Measurements from ENCODE around the gene MAPK9. TPM values are rescaled to one million over a fixed set of nuclear protein-coding genes. Genes with fewer than 3 reads are reported as not detected.

MAPK9 gene
- total and polyA plus RNA-seq, 2 experiments from 2014 or later: 22.5 to 23.7 TPM

GRCh38 chr5:180282281-180282680 is 9.6 kb downstream of the MAPK9 start:
- H3K4me2 ChIP-seq (ENCODE audit: unreplicated experiment): no peak overlapping the region
- H4K20me1 ChIP-seq (ENCODE audit: insufficient read depth): no peaks in the 10 kb centered on the region
- WGBS, 2 experiments (ENCODE audit: low coverage in 1 of 2, low lambda C conversion rate in 2 of 2, missing lambda C conversion rate in 2 of 2): 90 to 93% methylated on average over 9 of the region's 9 CpGs
- in situ Hi-C loops (cut with MboI): no loop called here
- H3K27ac ChIP-seq: no peak overlapping the region
- no peaks in the 10 kb centered on the region for H3K9me2 ChIP-seq (ENCODE audit: insufficient read depth)
- H3K9me3 ChIP-seq (ENCODE audit: low read depth): no peaks in the 10 kb centered on the region
- no peaks in the 10 kb centered on the region for H3F3A ChIP-seq (ENCODE audit: insufficient read depth)
- H3K9ac ChIP-seq: no peak overlapping the region
- DNase-seq: no peak
- no peak overlapping the region for H3K4me3 ChIP-seq
- H3K27me3 ChIP-seq (replicated peaks; ENCODE audit: insufficient read depth): no peaks in the 10 kb centered on the region
- peaks cover 18% of the 10 kb centered on the region for H3K36me3 ChIP-seq (ENCODE audit: low read depth)
- H3K79me2 ChIP-seq (ENCODE audit: insufficient read depth): peaks cover 44% of the 10 kb centered on the region
- TF ChIP-seq EZH2phosphoT487 (IDR thresholded peaks at IDR 0.05; ENCODE audit: insufficient read depth, low read depth) (no peak), EZH2 (IDR thresholded peaks at IDR 0.05; ENCODE audit: insufficient read depth, poor library complexity, severe bottlenecking) (no peak)
- H2AFZ ChIP-seq: no peak overlapping the region
- H3K4me1 ChIP-seq (ENCODE audit: insufficient read depth): no peaks in the 10 kb centered on the region

- Histone ChIP-seq H2AFZ (no peak overlapping the region), H3K27ac (no peak overlapping the region), H3K9ac (no peak overlapping the region), H3K79me2 (ENCODE audit: insufficient read depth) (peaks cover 38% of the 10 kb centered on the region), H3K4me3 (no peak overlapping the region), H3K4me1 (ENCODE audit: insufficient read depth) (no peaks in the 10 kb centered on the region), H3K27me3 (replicated peaks; ENCODE audit: insufficient read depth) (no peaks in the 10 kb centered on the region), H3K9me3 (ENCODE audit: low read depth) (no peaks in the 10 kb centered on the region), H3F3A (ENCODE audit: insufficient read depth) (no peaks in the 10 kb centered on the region), H3K4me2 (ENCODE audit: unreplicated experiment) (no peak overlapping the region), H3K9me2 (ENCODE audit: insufficient read depth) (no peaks in the 10 kb centered on the region), H3K36me3 (ENCODE audit: low read depth) (peaks cover 23% of the 10 kb centered on the region), H4K20me1 (ENCODE audit: insufficient read depth) (no peaks in the 10 kb centered on the region)
- in situ Hi-C loops (cut with MboI): no loop called here
- WGBS, 2 experiments (ENCODE audit: low coverage in 1 of 2, low lambda C conversion rate in 2 of 2, missing lambda C conversion rate in 2 of 2): 89 to 91% methylated on average over 10 of the region's 10 CpGs
- DNase-seq: no peak
- TF ChIP-seq EZH2 (IDR thresholded peaks at IDR 0.05; ENCODE audit: insufficient read depth, poor library complexity, severe bottlenecking) (no peak), EZH2phosphoT487 (IDR thresholded peaks at IDR 0.05; ENCODE audit: insufficient read depth, low read depth) (no peak)
These were observed 10.2 kb downstream of the MAPK9 start for GRCh38 chr5:180281706-180282105.

DNA sequence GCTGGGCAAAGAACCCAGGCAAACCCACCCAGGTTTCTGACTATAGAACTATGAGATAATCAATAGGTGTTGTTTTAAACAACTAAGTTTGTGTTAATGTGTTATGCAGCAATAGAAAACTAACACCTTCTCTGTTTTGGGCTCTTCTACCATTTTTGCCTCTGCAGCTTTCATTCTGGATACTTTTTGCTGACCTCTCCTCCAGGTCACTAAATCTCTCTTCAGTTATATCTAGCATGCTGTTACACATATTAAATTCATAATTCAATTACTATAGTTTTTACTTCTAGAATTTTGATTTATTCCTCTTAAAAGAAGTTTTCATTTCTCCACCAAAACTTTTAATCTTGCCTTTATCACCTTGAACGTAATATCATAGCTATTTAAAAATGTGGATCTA is 17.2 kb downstream of the MAPK9 start:
- TF ChIP-seq EZH2 (IDR thresholded peaks at IDR 0.05; ENCODE audit: insufficient read depth, poor library complexity, severe bottlenecking): no peak
- no peak for TF ChIP-seq EZH2phosphoT487 (IDR thresholded peaks at IDR 0.05; ENCODE audit: insufficient read depth, low read depth)
- WGBS, 2 experiments (ENCODE audit: low coverage in 1 of 2, low lambda C conversion rate in 2 of 2, missing lambda C conversion rate in 2 of 2): 96 to 100% methylated on average over 1 of the region's 1 CpG
- in situ Hi-C loops (cut with MboI): no loop called here

GRCh38 chr5:180271221-180271620 is 20.7 kb downstream of the MAPK9 start:
- Histone ChIP-seq H3F3A (ENCODE audit: insufficient read depth) (no peaks in the 10 kb centered on the region), H4K20me1 (ENCODE audit: insufficient read depth) (no peaks in the 10 kb centered on the region), H3K27ac (no peak overlapping the region), H2AFZ (no peak overlapping the region), H3K36me3 (ENCODE audit: low read depth) (peaks cover 57% of the 10 kb centered on the region), H3K9me3 (ENCODE audit: low read depth) (peaks cover 2% of the 10 kb centered on the region), H3K9me2 (ENCODE audit: insufficient read depth) (no peaks in the 10 kb centered on the region), H3K27me3 (replicated peaks; ENCODE audit: insufficient read depth) (no peaks in the 10 kb centered on the region), H3K9ac (no peak overlapping the region), H3K4me2 (ENCODE audit: unreplicated experiment) (no peak overlapping the region), H3K4me1 (ENCODE audit: insufficient read depth) (no peaks in the 10 kb centered on the region), H3K4me3 (no peak overlapping the region), H3K79me2 (ENCODE audit: insufficient read depth) (no peaks in the 10 kb centered on the region)
- no peak for DNase-seq
- in situ Hi-C loops (cut with MboI): no loop called here
- whole genome bisulfite sequencing, 2 experiments (ENCODE audit: low coverage in 1 of 2, low lambda C conversion rate in 2 of 2, missing lambda C conversion rate in 2 of 2): 91 to 93% methylated on average over 7 of the region's 7 CpGs
- TF ChIP-seq EZH2phosphoT487 (IDR thresholded peaks at IDR 0.05; ENCODE audit: insufficient read depth, low read depth) (no peak), EZH2 (IDR thresholded peaks at IDR 0.05; ENCODE audit: insufficient read depth, poor library complexity, severe bottlenecking) (no peak)

More for the DNA sequence above, 17.2 kb downstream of the MAPK9 start:
- H3K4me3 ChIP-seq: no peak overlapping the region
- no peak for DNase-seq
- peaks cover 2% of the 10 kb centered on the region for H3K9me3 ChIP-seq (ENCODE audit: low read depth)
- no peak overlapping the region for H3K9ac ChIP-seq
- no peaks in the 10 kb centered on the region for H3K9me2 ChIP-seq (ENCODE audit: insufficient read depth)
- no peak overlapping the region for H3K27ac ChIP-seq
- no peaks in the 10 kb centered on the region for H3K79me2 ChIP-seq (ENCODE audit: insufficient read depth)
- peaks cover 52% of the 10 kb centered on the region for H3K36me3 ChIP-seq (ENCODE audit: low read depth)
- H3K27me3 ChIP-seq (replicated peaks; ENCODE audit: insufficient read depth): no peaks in the 10 kb centered on the region
- H3F3A ChIP-seq (ENCODE audit: insufficient read depth): no peaks in the 10 kb centered on the region
- no peaks in the 10 kb centered on the region for H4K20me1 ChIP-seq (ENCODE audit: insufficient read depth)
- no peak overlapping the region for H2AFZ ChIP-seq
- no peaks in the 10 kb centered on the region for H3K4me1 ChIP-seq (ENCODE audit: insufficient read depth)
- no peak overlapping the region for H3K4me2 ChIP-seq (ENCODE audit: unreplicated experiment)

DNA sequence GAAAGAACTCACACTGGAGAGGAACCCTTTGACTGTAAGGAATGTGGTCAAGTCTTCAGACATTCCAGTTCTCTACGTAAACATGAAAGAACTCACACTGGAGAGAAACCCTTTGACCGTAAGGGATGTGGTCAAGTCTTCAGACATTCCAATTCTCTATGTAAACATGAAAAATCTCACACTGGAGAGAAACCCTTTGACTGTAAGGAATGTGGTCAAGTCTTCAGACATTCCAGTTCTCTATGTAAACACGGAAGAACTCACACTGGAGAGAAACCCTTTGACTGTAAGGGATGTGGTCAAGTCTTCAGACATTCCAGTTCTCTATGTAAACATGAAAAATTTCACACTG is 32.6 kb downstream of the MAPK9 start:
- in situ Hi-C loops (cut with MboI): no loop called here
- Histone ChIP-seq H3K4me3 (no peak overlapping the region), H3K4me2 (ENCODE audit: unreplicated experiment) (no peak overlapping the region), H3K27ac (no peak overlapping the region), H3K27me3 (replicated peaks; ENCODE audit: insufficient read depth) (no peaks in the 10 kb centered on the region), H2AFZ (no peak overlapping the region), H3K4me1 (ENCODE audit: insufficient read depth) (no peaks in the 10 kb centered on the region), H3K9me3 (ENCODE audit: low read depth) (peaks cover 14% of the 10 kb centered on the region), H3K36me3 (ENCODE audit: low read depth) (peaks cover 82% of the 10 kb centered on the region), H3F3A (ENCODE audit: insufficient read depth) (peaks cover 11% of the 10 kb centered on the region), H3K79me2 (ENCODE audit: insufficient read depth) (no peaks in the 10 kb centered on the region), H3K9me2 (ENCODE audit: insufficient read depth) (no peaks in the 10 kb centered on the region), H3K9ac (no peak overlapping the region), H4K20me1 (ENCODE audit: insufficient read depth) (no peaks in the 10 kb centered on the region)
- WGBS, 2 experiments (ENCODE audit: low coverage in 1 of 2, low lambda C conversion rate in 2 of 2, missing lambda C conversion rate in 2 of 2): 76 to 81% methylated on average over 3 of the region's 3 CpGs
- no peak for DNase-seq
- no peak for TF ChIP-seq EZH2 (IDR thresholded peaks at IDR 0.05; ENCODE audit: insufficient read depth, poor library complexity, severe bottlenecking)
- no peak for TF ChIP-seq EZH2phosphoT487 (IDR thresholded peaks at IDR 0.05; ENCODE audit: insufficient read depth, low read depth)
